NB4 (cell line): ENCODE measurements around the gene ARVCF.

ENCODE experiments used
- DNase-seq: peaks from one replicate; pipeline ENCODE4 v3.0.0; 2010; ENCODE audit warnings: low read depth
- H3K4me3 ChIP-seq: one replicate; pipeline ENCODE4 v1.5.1; 2011; ENCODE audit warnings: mild to moderate bottlenecking, low read depth, low read length, moderate library complexity
- MYC ChIP-seq: IDR thresholded peaks from 2 replicates; pipeline ENCODE4 v1.6.1; 2011; ENCODE audit warnings: low read depth, low read length
- POLR2A ChIP-seq: IDR thresholded peaks from 2 replicates; pipeline ENCODE4 v1.6.1; 2011; ENCODE audit warnings: mild to moderate bottlenecking; ENCODE audit not compliant: insufficient read length; ENCODE audit errors: extremely low read depth
- TF ChIP-seq, protein P1 (sequence below): IDR thresholded peaks from one replicate; pipeline ENCODE4 v1.5.1; 2012; ENCODE audit warnings: low read depth, low read length
- TF ChIP-seq, protein P2 (sequence below): IDR thresholded peaks from 2 replicates; pipeline ENCODE4 v1.6.1; 2011; ENCODE audit warnings: low read depth, low read length

ARVCF gene

DNA sequence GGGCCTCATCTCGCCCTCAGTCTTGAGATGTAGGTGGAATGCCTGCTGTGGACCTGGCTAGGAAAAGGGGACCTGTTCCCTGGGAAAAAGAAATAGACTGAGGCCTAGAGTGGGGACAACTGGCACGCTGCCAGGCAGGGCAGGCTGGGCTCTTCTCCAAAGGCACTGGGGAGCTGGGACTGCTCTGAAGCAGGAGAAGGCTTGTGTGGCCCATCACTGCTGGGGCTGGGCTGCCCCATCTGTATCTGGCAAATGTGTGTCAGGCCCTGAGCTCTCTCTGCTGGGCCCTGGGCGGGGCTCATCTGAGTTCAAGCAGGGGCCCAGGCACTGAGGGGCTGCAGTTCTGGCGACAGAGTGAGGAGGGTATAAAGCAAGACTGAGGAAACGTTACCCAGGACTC is 32.9 kb downstream of the ARVCF start:
- no peak for DNase-seq
- TF ChIP-seq, protein P1, sequence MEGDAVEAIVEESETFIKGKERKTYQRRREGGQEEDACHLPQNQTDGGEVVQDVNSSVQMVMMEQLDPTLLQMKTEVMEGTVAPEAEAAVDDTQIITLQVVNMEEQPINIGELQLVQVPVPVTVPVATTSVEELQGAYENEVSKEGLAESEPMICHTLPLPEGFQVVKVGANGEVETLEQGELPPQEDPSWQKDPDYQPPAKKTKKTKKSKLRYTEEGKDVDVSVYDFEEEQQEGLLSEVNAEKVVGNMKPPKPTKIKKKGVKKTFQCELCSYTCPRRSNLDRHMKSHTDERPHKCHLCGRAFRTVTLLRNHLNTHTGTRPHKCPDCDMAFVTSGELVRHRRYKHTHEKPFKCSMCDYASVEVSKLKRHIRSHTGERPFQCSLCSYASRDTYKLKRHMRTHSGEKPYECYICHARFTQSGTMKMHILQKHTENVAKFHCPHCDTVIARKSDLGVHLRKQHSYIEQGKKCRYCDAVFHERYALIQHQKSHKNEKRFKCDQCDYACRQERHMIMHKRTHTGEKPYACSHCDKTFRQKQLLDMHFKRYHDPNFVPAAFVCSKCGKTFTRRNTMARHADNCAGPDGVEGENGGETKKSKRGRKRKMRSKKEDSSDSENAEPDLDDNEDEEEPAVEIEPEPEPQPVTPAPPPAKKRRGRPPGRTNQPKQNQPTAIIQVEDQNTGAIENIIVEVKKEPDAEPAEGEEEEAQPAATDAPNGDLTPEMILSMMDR, result no peak
- TF ChIP-seq MYC (no peak), POLR2A (no peak)
- TF ChIP-seq, protein P2, sequence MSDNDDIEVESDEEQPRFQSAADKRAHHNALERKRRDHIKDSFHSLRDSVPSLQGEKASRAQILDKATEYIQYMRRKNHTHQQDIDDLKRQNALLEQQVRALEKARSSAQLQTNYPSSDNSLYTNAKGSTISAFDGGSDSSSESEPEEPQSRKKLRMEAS, result no peak
- H3K4me3 ChIP-seq, result no peak overlapping the region

GRCh38 chr22:19982991-19983578 is 33.5 kb downstream of the ARVCF start:
- no peak overlapping the region for H3K4me3 ChIP-seq
- TF ChIP-seq MYC (no peak), POLR2A (no peak)
- TF ChIP-seq, protein P2, result no peak
- TF ChIP-seq, protein P1, result no peak
- DNase-seq, result no peak

DNA sequence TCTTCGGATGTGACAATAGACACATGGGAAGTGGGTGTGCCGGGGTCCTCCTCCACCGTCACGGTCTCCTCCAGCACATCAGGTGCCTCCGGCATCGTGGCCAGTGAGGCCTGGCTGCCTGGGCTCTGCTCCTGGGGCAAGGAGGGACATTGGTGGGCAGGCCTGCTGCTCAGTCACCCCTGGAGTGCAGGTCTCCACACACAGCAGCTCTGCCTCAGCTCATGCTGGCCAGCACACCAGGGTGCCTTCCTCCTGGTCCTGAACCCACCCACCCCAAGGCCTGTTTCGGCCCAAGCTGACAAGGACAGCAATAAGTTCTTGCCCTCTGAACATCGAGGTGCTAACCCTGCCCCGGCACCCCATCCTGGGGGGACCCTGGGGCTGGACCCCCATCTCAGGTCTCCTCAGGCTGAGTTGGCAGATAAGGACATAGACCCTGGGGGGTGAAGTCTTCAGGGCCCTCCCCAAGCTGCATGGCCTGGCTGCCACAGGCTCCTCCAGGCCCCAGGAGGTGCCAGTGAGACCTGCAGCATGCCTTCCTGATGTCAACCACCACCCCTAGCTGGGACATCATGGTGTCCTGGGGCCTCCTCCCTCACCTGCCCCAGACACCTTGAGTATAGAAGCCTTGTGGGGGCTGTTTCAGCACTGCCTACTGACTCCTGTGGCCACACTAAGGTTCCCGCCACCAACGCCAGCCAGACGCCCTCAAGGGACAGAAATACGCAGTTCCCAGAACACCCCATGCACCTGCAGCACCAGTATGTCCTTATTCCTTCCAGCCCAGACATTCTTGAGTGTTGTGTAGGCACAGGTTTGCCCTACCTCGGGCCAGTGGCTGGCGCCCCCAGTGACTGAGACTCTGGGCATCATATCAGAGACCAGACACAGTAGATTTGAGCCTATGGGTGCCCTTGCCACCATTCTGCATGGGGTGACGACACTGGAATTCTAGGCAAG is 34.4 kb downstream of the ARVCF start:
- TF ChIP-seq POLR2A (no peak), MYC (no peak)
- TF ChIP-seq, protein P1, result no peak
- TF ChIP-seq, protein P2, result no peak
- no peak overlapping the region for H3K4me3 ChIP-seq
- DNase-seq, result no peak

- no peak for TF ChIP-seq POLR2A
- TF ChIP-seq, protein P2, result no peak
- TF ChIP-seq, protein P1, result no peak
- no peak for TF ChIP-seq MYC
- DNase-seq, result no peak
- no peak overlapping the region for H3K4me3 ChIP-seq
Observed at GRCh38 chr22:19981171-19981960, 35.3 kb downstream of the ARVCF start.

DNA sequence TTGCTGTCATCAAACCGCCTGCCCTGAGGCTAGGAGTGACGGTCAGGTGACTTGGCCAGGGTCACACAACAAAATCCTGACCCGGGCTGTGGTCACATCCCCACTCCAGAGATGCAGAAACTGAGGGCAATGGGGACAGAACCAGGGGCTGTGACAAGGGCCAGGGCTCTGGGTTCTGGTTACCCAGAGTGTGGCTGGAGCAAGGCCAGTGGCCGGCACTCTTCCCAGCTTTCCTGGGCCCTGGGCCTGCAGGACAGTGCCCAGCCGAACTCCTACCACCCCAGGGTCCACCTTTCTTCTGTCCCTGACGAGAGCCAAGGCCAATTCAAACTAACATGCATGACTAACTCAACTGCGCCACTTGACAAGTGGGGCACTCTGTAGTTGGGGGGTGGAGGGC is 35.9 kb downstream of the ARVCF start:
- H3K4me3 ChIP-seq, result no peak overlapping the region
- DNase-seq, result no peak
- TF ChIP-seq MYC (no peak), POLR2A (no peak)
- TF ChIP-seq, protein P1, result no peak
- TF ChIP-seq, protein P2, result no peak
